B cell (primary cell): ENCODE data around the gene FGFR1OP2.

Experiments
- EZH2 ChIP-seq: IDR thresholded peaks from 2 replicates; pipeline ENCODE4 v1.6.1; 2012; ENCODE audit warnings: borderline replicate concordance, low read depth, mild to moderate bottlenecking, moderate library complexity, low read length; ENCODE audit not compliant: insufficient read depth, poor library complexity, severe bottlenecking
- TF ChIP-seq, protein P1 (sequence below): fragments of 200-600 bp; IDR thresholded peaks from one replicate; pipeline ENCODE4 v1.8.0; 2022; ENCODE audit warnings: antibody characterized with exemption, mild to moderate bottlenecking

- TF ChIP-seq, protein P1, sequence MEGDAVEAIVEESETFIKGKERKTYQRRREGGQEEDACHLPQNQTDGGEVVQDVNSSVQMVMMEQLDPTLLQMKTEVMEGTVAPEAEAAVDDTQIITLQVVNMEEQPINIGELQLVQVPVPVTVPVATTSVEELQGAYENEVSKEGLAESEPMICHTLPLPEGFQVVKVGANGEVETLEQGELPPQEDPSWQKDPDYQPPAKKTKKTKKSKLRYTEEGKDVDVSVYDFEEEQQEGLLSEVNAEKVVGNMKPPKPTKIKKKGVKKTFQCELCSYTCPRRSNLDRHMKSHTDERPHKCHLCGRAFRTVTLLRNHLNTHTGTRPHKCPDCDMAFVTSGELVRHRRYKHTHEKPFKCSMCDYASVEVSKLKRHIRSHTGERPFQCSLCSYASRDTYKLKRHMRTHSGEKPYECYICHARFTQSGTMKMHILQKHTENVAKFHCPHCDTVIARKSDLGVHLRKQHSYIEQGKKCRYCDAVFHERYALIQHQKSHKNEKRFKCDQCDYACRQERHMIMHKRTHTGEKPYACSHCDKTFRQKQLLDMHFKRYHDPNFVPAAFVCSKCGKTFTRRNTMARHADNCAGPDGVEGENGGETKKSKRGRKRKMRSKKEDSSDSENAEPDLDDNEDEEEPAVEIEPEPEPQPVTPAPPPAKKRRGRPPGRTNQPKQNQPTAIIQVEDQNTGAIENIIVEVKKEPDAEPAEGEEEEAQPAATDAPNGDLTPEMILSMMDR: no peak
- TF ChIP-seq EZH2: no peak
These were observed 69.8 kb downstream of the FGFR1OP2 start for GRCh38 chr12:27008081-27008480.
